Measurements from ENCODE around the gene ARPC2.

The ARPC2 gene

GRCh38 chr2:218209078-218209477 is 7.9 kb upstream of the ARPC2 start:
- intact Hi-C loops (cut with DNase I), result no loop called here
- DNase-seq, result no peak

GRCh38 chr2:218214116-218214515 is 2.9 kb upstream of the ARPC2 start:
- intact Hi-C loops (cut with DNase I), result no loop called here
- peak in 1 of 42 donors; percentile 29 for DNase-seq

GRCh38 chr2:218216336-218216673 is 684 bp upstream of the ARPC2 start:
- intact Hi-C loops (cut with DNase I), result loop anchor here (2.0 kb wide), 1 partner anchor 54 kb away; the partner anchor contains the start of genes AAMP and PNKD
- DNase-seq, result peak in 4 of 42 donors; percentile 7 to 25 (median 19)

DNA sequence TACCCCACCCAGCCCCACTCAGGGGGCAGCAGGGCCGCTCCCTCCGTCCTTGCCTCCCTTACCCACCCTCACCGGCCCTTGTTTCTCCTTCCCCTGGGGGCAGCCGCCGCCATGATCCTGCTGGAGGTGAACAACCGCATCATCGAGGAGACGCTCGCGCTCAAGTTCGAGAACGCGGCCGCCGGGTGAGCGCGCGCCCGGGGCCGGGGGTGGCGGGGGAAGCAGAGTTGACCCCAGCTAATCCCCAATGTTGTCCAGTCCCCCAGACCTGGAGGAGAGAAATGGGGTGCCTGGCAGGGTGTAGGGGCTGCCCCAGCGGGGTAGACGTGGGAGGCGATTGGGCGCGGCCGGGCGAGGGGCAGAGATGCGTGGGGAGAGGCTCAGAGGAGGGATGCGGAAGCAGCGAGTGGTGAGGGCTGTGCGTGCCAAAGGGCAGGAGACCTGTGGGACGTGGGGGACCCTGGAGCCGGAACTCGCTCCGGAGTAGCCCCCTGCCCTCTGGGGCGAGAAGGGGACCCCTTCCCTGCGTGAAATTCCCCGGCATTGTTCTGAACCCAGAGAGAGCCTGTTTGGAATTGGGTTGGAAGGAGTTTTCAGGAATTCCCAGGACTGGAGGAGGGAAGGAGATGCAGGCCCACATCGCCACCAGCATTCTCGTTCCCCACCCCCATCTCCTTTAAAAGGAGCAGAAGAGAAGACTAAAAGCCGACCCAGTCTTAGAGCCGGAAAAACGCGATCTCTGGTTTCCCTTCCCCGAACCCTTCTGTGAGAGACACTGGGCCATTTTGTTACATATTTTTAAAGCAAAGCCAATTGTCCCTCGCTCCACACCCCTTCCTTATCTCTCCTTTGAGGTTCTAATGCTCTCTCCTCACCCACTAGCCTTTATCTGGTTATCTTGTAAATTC is 625 bp downstream of the ARPC2 start:
- intact Hi-C loops (cut with DNase I), result loop anchor here (2.0 kb wide), 1 partner anchor 53 kb away; the partner anchor contains the start of genes AAMP and PNKD

GRCh38 chr2:218218268-218219185 is 1.5 kb downstream of the ARPC2 start:
- no peak for DNase-seq
- intact Hi-C loops (cut with DNase I), result no loop called here

More for the DNA sequence above, 625 bp downstream of the ARPC2 start:
- peak in 40 of 42 donors; percentile 24 to 72 (median 54) for DNase-seq

GRCh38 chr2:218219934-218220333 is 2.9 kb downstream of the ARPC2 start:
- intact Hi-C loops (cut with DNase I), result no loop called here
- DNase-seq, result no peak

DNA sequence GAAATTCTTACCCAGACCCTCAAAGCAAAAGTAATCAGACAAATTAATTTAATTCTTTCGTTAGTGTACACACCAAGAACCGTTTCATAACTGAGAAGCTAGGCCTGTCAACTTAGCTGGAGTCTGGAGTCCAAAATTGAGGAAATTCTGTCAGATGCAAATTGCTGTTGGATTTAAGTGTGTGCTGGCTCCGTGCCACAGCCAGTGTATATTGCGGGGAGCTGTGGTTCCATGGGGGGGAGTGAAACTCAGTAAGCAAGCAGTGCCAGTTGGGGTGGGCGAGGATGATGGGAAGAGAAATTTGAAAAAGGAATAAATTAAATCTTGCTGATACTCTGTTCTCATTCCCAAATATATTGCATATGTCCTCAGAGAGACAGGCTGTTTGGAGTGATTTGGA is 4.0 kb downstream of the ARPC2 start:
- peak in 41 of 42 donors; percentile 18 to 79 (median 53) for DNase-seq
- intact Hi-C loops (cut with DNase I), result no loop called here

- peak in 1 of 42 donors; percentile 46 for DNase-seq
- intact Hi-C loops (cut with DNase I), result no loop called here
Measured at GRCh38 chr2:218223046-218223445, 6.1 kb downstream of the ARPC2 start.

GRCh38 chr2:218224186-218224585 is 7.2 kb downstream of the ARPC2 start:
- intact Hi-C loops (cut with DNase I), result no loop called here
- peak in 1 of 42 donors; percentile 2 for DNase-seq

- DNase-seq, result no peak
- intact Hi-C loops (cut with DNase I), result no loop called here
Measured at GRCh38 chr2:218226903-218227302, 9.9 kb downstream of the ARPC2 start.

GRCh38 chr2:218228366-218229090 is 11.5 kb downstream of the ARPC2 start:
- peak in 1 of 42 donors; percentile 38 for DNase-seq
- intact Hi-C loops (cut with DNase I), result no loop called here

GRCh38 chr2:218229239-218229638 is 12.2 kb downstream of the ARPC2 start:
- peak in 5 of 42 donors; percentile 13 to 45 (median 42) for DNase-seq
- intact Hi-C loops (cut with DNase I), result no loop called here

DNA sequence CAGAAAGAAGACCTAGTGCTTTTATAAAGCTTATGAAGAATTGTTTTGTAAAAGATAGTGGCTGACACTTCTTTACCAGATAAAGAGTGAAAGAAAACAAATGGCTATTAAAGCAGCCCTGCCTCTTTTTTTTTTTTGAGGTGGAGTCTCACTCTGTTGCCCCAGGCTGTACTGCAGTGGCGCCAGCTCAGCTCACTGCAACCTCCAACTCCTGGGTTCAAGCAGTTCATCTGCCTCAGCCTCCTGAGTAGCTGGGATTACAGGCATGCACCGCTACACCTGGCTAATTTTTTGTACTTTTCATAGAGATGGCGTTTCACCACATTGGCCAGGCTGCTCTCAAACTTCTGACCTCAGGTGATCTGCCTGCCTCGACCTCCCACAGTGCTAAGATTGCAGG is 12.9 kb downstream of the ARPC2 start:
- intact Hi-C loops (cut with DNase I), result no loop called here

DNA sequence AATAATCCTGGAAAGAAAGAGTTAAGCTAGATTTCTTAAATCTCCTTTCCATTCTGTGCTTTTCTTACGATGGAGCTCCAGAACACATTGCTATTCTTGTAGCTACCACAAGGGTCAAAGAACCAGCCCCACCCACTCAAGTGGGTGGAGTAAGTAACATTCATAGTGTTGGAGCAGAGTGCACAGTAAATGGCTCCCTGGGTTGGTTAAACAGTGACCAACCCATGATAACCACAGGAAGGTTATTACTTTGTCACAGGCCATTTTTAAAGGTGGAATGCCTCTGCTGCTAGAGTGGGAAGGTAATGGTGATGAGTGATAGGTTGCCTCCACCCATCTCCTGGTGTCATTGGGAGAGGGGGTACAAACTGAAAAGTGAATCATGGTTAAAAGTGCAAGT is 13.9 kb downstream of the ARPC2 start:
- DNase-seq, result no peak

More for the DNA sequence above, 12.9 kb downstream of the ARPC2 start:
- no peak for DNase-seq

GRCh38 chr2:218233543-218233942 is 16.6 kb downstream of the ARPC2 start:
- intact Hi-C loops (cut with DNase I), result no loop called here
- DNase-seq, result no peak

More for the DNA sequence above, 13.9 kb downstream of the ARPC2 start:
- intact Hi-C loops (cut with DNase I), result no loop called here

DNA sequence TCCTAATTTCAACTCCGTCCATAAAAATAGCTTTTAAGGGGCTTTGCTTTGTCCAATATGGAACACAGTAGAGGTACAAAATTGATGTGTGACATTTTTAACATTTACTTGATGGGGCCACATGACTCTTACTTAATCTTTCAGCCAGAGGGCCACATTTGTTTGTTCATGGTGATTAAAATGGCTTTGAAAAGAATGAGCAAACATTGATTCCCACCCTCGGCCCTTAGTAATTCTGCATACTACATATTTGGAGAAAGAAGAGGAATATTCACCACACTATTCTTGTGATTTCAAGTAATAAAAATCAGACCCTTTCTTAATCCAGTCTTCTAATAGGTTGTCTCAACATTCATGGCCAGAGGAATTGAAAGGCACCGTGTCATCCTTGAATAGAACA is 17.5 kb downstream of the ARPC2 start:
- DNase-seq, result no peak
- intact Hi-C loops (cut with DNase I), result no loop called here

DNA sequence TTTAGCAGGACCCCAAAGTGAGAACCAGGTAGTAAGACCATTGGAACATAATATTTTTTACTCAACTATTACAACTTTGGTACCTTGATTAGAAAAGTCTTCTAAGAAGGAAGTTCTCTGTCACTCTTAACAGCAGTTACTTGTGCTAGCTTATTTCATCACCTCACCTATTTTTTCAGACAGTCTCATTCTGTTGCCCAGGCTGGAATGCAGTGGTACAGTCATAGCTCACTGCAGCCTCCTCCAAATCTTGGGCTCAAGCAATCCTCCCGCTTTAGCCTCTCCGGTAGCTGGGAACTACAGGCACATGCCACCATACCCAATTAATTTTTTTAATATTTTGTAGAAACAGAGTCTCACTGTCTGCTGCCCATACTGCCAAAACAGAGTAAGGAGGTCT is 18.0 kb downstream of the ARPC2 start:
- DNase-seq, result no peak
- intact Hi-C loops (cut with DNase I), result no loop called here

DNA sequence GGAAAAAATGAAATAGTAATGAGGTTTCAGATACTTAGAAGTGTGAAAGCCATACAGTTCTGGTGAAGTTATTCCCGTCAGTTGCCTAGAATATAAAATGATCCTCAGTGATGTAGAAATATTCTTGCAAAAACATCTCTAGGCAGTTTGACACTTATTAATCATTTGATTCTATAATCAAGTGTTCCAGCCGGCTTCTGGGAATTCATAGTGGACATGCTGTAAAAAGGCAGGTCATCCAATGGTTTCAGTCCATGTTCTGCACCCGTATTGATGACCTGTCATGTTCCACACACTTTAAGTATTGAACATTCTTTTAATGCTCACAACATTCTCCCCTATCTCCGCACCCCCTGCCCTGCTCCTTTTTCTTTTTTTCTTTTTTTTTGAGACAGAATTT is 19.8 kb downstream of the ARPC2 start:
- intact Hi-C loops (cut with DNase I), result no loop called here
- DNase-seq, result no peak

- DNase-seq, result no peak
- intact Hi-C loops (cut with DNase I), result no loop called here
Measured at GRCh38 chr2:218238887-218239286, 21.9 kb downstream of the ARPC2 start.
